OCI-LY1 (cell line): ENCODE data around the gene CRYZ.

Source experiments
- EZH2 ChIP-seq: fragments of 200-600 bp; sonication (generic), shearing (Covaris generic); IDR thresholded peaks from 2 replicates; pipeline ENCODE4 v1.8.0; 2017; ENCODE audit warnings: borderline replicate concordance, mixed run types, mild to moderate bottlenecking, antibody characterized with exemption, low read length, moderate library complexity, mixed read lengths
- TF ChIP-seq, protein P1 (sequence below): fragments of 200-600 bp; sonication (generic), shearing (Covaris generic); IDR thresholded peaks from 2 replicates; pipeline ENCODE4 v1.5.1; 2017; ENCODE audit warnings: mild to moderate bottlenecking, antibody characterized with exemption, low read length, moderate library complexity, mixed read lengths

DNA sequence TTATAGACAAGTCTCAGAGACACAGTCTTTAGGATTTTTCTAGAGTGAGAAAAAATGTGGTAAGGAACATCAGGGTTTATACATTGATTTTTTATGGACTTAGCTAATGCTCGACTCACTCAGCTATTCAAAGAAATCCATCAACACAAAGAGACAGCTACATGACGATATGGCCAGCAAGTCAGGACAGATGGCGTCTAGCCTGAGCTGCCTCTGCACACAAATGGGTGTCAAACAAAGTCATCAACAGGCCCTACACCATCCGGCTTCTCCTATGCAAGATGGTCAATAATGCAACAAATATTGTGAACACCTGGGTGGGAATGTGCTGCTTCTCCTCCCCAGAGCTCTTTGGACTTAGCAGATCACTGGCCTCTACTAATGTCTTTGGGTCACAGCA lies 45.9 kb downstream of the CRYZ start:
- TF ChIP-seq, protein P1, sequence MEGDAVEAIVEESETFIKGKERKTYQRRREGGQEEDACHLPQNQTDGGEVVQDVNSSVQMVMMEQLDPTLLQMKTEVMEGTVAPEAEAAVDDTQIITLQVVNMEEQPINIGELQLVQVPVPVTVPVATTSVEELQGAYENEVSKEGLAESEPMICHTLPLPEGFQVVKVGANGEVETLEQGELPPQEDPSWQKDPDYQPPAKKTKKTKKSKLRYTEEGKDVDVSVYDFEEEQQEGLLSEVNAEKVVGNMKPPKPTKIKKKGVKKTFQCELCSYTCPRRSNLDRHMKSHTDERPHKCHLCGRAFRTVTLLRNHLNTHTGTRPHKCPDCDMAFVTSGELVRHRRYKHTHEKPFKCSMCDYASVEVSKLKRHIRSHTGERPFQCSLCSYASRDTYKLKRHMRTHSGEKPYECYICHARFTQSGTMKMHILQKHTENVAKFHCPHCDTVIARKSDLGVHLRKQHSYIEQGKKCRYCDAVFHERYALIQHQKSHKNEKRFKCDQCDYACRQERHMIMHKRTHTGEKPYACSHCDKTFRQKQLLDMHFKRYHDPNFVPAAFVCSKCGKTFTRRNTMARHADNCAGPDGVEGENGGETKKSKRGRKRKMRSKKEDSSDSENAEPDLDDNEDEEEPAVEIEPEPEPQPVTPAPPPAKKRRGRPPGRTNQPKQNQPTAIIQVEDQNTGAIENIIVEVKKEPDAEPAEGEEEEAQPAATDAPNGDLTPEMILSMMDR, result no peak
- no peak for TF ChIP-seq EZH2
